IMR-90 (cell line): ENCODE results near the gene CCN2.

Experiments used
- BHLHE40 ChIP-seq: fragments of 150-350 bp; IDR thresholded peaks from 2 replicates; pipeline ENCODE4 v1.6.1; 2016; ENCODE audit warnings: mild to moderate bottlenecking, low read depth, low read length
- CEBPB ChIP-seq: IDR thresholded peaks from 2 replicates; pipeline ENCODE4 v1.6.1; 2012; ENCODE audit warnings: low read depth, low read length, improper control_type of control experiment
- FOS ChIP-seq: fragments of 150-350 bp; IDR thresholded peaks from 2 replicates; pipeline ENCODE4 v1.6.1; 2016; ENCODE audit warnings: low read depth, low read length
- MAZ ChIP-seq: IDR thresholded peaks from 2 replicates; pipeline ENCODE4 v1.6.1; 2012; ENCODE audit warnings: low read depth, mild to moderate bottlenecking, low read length, improper control_type of control experiment, moderate library complexity, borderline replicate concordance
- MXI1 ChIP-seq: IDR thresholded peaks from 2 replicates; pipeline ENCODE4 v1.6.1; 2012; ENCODE audit warnings: low read depth, mild to moderate bottlenecking, low read length, moderate library complexity, borderline replicate concordance
- NFE2L2 ChIP-seq: fragments of 150-350 bp; IDR thresholded peaks from 2 replicates; pipeline ENCODE4 v1.6.1; 2016; ENCODE audit warnings: low read depth, mild to moderate bottlenecking, low read length
- POLR2A ChIP-seq: IDR thresholded peaks from 2 replicates; pipeline ENCODE4 v1.6.1; 2012; ENCODE audit warnings: mild to moderate bottlenecking, low read depth, low read length
- RAD21 ChIP-seq: IDR thresholded peaks from 2 replicates; pipeline ENCODE4 v1.6.1; 2012; ENCODE audit warnings: low read length, improper control_type of control experiment
- RFX5 ChIP-seq: IDR thresholded peaks from 2 replicates; pipeline ENCODE4 v1.8.0; 2012; ENCODE audit warnings: low read depth, mild to moderate bottlenecking, low read length, moderate library complexity
- SMC3 ChIP-seq: fragments of 150-350 bp; IDR thresholded peaks from 2 replicates; pipeline ENCODE4 v1.6.1; 2016; ENCODE audit warnings: low read depth, mild to moderate bottlenecking, antibody characterized with exemption, low read length, moderate library complexity
- TF ChIP-seq, protein P1 (sequence below): fragments of 150-350 bp; IDR thresholded peaks from 2 replicates; pipeline ENCODE4 v1.6.1; 2017; ENCODE audit warnings: mild to moderate bottlenecking, antibody characterized with exemption, low read length, low read depth
- TF ChIP-seq, protein P2 (sequence below): conservative IDR thresholded peaks from 2 replicates; pipeline ENCODE4 v1.5.1; 2012; ENCODE audit warnings: mild to moderate bottlenecking, low read depth, low read length, improper control_type of control experiment

GRCh38 chr6:131898718-131899117, 52.5 kb downstream of the CCN2 start:
- TF ChIP-seq, protein P1, sequence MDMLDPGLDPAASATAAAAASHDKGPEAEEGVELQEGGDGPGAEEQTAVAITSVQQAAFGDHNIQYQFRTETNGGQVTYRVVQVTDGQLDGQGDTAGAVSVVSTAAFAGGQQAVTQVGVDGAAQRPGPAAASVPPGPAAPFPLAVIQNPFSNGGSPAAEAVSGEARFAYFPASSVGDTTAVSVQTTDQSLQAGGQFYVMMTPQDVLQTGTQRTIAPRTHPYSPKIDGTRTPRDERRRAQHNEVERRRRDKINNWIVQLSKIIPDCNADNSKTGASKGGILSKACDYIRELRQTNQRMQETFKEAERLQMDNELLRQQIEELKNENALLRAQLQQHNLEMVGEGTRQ = no peak
- TF ChIP-seq MAZ (no peak), FOS (no peak), RAD21 (no peak), BHLHE40 (no peak), MXI1 (no peak), SMC3 (no peak), RFX5 (no peak), POLR2A (no peak), CEBPB (no peak), NFE2L2 (no peak)
- TF ChIP-seq, protein P2, sequence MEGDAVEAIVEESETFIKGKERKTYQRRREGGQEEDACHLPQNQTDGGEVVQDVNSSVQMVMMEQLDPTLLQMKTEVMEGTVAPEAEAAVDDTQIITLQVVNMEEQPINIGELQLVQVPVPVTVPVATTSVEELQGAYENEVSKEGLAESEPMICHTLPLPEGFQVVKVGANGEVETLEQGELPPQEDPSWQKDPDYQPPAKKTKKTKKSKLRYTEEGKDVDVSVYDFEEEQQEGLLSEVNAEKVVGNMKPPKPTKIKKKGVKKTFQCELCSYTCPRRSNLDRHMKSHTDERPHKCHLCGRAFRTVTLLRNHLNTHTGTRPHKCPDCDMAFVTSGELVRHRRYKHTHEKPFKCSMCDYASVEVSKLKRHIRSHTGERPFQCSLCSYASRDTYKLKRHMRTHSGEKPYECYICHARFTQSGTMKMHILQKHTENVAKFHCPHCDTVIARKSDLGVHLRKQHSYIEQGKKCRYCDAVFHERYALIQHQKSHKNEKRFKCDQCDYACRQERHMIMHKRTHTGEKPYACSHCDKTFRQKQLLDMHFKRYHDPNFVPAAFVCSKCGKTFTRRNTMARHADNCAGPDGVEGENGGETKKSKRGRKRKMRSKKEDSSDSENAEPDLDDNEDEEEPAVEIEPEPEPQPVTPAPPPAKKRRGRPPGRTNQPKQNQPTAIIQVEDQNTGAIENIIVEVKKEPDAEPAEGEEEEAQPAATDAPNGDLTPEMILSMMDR = no peak
